Hematopoietic multipotent progenitor cell treated with erythropoietin and hydrocortisone succinate and interleukin-3 and kit ligand, for 6 days (in vitro differentiated cells): ENCODE results near the gene PMFBP1.
"Not testable (repeated sequence)": the region's sequence is repeated elsewhere in the genome, so short reads cannot be mapped to it uniquely, and the experiment has no call there.

ENCODE experiments used
- DNase-seq: peaks from one replicate; pipeline ENCODE4 v3.0.0-alpha.2; 2015

The PMFBP1 gene

DNA sequence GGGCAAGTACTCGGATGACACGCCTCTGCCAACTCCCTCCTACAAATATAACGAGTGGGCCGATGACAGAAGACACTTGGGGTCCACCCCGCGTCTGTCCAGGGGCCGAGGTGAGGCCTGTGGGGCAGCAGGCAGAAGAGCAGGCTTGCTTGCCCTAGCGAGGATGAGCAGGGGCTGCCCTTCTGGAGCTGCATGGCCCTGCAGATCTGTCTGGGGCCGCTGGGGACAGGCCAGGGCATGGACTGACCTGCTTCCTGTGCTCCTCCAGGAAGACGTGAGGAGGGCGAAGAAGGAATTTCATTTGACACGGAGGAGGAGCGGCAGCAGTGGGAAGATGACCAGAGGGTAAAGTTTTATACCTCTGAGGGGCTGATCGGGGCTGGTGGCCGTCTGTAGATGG lies 73.0 kb downstream of the PMFBP1 start:
- DNase-seq: no peak

DNA sequence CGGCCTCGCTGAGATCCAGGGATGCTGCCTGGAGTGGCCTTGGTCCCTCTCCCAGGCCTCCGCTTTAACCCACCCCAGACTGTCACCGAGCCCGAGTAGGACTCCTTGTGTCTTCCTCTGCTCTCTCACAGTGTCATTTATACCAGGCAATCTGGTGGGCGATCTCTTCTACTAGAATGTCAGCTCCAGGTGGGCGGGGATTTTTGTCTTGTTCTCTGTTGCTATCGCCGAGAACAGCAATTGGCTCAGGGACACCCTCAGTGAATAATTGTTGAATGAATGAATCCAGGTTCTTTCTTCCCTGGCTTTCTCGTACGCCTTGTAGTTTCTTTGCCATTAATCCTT lies 77.7 kb downstream of the PMFBP1 start:
- peak; percentile 72 for DNase-seq

DNA sequence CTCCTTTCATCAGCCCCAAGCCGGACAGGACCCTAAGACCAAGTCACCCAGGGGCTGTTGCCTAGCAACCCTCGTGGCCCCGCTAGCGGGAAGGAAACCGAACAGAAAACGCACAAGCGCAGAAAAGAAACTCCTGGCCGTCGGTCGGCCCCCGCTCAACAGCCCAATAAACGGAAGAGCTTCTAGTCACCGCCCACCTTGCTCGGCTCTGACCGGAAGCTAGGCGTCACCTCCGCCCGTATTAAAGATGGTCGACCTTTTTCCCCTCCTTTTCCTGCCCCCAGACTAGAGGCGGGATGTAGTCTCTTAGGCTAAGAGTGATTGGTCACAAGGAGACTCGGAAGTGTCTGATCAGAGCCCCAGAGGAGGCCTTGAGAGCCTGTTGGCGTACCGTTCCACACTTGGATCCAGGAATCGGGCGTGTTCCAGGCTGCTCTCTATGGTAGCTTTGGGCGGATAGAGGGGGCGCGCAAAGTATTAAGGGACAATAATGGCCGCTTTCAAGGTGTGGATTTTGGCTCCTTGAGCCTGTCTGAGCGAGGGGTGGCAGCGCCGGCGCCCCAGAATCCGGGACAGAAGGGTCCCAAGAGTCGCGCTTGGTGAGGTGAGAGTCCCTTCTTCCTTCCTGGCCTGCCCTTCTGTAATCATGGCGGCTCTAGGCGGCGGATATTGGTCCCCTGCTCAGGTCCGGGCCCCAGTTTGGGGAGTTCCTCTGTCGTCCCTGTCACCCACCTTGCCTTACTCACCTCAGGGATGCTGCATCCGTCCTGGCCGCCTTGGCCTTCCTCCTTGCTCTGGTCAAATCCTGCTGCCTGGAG lies 78.3 kb downstream of the PMFBP1 start, which contains the start of the genes DHX38 and TXNL4B:
DHX38 (plus strand) TSS at position 400 of the 818 bp plus-strand sequence. CDS start 2,311 bp downstream, outside the sequence.
TXNL4B (minus strand) TSS at position 173 of the 818 bp plus-strand sequence. CDS start 2,871 bp downstream, outside the sequence.
- peak; percentile 100 for DNase-seq

DNA sequence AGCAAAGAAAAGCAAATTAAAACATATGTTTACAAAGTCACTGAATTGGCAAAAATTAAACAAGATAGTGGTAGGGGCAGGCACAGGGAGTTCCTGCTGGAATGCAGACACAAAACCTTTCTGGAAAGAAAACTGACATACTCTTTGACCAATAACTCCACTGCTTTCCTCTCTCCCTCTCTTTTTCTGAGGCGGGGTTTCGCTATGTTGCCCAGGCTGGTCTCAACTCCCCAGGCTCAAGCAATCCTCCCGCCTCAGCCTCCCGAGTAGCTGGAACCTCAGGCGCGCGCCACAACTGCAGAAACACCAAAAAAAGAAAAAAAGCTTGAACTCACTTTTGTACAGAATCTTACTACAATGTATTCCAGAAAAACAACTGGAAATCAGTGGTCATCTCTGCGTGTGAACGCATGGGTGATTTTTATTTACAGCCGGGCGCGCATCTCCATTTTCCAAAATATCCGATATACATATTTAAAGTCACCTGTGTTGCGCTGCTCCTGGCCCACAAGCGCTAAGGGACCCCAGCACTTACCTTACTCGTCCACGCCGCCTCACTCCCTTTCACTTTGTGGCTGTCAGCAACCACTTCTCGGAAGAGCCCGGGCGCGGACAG lies 79.0 kb downstream of the PMFBP1 start:
- peak; percentile 59 for DNase-seq

DNA sequence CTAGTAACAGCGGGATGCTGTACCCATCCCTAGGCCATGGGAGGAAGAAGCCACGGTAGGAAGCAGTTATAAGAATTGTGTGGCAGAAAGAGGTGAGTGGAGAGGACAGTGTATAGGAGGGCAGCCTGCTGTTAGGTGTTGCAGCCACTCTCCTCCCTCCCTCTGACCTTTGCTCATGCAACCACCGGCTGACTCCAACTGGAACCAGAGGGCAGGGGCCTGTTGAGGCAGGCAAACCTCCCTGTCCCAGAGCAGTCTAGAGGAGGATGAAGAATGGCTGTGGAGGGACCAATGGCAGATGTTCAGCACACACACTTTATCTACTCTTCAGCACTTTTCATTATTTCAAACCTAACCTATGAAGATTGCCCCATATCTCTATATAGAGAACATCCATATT lies 80.7 kb downstream of the PMFBP1 start:
- DNase-seq: no peak

DNA sequence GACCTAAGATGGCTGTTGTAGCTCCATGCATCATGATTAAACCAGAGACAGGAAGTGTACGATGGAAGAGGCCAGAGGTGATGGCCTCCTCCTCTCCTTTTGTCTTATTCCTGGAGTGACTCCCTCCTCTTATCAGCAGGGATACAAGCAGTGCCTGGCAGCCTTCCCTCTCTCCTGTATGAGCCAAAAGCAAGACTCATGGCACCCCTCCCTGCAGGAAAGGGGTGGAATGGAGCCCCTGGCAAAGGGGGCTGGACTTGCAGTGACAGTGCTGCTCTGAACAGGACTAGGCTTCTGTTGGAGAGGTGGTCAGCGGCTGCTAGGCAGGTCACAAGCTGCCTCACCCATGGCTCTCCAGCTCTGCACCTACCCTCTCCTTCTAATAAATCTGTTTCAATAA lies 87.0 kb downstream of the PMFBP1 start:
- no peak for DNase-seq

DNA sequence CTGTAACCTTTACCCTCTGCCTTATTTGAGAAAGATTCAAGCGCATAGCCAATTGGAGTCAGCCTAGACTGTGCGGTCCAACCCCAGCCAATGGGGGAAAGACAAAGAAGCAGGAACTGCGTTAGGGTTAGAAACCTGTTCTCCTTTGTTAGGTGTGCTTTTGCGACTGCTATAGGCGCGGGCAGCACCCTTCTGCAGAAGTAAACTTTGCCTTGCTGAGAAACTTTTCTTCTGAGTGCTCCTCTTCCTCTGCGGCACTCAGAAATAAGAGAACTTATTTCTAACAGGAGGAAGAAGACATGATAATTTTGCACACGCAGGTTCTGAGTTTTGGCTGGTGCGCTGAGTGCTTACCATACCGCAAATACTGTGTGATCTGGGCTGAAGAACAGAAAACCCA lies 87.5 kb downstream of the PMFBP1 start:
- no peak for DNase-seq

DNA sequence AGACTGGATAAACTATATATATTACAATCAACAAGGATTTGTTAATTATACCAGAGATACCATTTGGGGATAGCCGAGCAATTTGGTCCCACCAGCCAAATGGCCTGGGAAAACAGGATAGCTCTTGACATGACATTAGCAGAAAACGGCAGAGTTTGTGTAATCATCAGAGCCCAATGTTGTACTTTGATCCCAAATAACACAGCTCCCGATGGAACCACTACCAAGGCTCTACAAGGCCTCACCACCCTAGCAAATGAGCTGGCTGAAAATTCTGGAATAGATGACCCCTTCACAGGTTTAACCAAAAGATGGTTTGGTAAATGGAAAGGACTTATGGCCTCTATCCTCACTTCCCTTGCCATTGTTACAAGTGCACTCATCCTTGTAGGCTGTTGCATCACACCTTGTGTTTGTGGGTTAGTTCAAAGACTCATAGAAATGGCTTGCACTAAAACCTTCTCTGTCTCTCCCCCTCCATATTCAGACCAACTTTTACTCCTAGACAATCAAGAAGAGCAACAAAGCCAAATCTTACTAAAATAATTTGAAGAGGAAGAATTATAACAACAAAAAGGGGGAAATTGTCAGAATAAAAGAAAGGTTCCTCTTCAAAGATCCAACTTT lies 88.1 kb downstream of the PMFBP1 start:
- DNase-seq: no peak

DNA sequence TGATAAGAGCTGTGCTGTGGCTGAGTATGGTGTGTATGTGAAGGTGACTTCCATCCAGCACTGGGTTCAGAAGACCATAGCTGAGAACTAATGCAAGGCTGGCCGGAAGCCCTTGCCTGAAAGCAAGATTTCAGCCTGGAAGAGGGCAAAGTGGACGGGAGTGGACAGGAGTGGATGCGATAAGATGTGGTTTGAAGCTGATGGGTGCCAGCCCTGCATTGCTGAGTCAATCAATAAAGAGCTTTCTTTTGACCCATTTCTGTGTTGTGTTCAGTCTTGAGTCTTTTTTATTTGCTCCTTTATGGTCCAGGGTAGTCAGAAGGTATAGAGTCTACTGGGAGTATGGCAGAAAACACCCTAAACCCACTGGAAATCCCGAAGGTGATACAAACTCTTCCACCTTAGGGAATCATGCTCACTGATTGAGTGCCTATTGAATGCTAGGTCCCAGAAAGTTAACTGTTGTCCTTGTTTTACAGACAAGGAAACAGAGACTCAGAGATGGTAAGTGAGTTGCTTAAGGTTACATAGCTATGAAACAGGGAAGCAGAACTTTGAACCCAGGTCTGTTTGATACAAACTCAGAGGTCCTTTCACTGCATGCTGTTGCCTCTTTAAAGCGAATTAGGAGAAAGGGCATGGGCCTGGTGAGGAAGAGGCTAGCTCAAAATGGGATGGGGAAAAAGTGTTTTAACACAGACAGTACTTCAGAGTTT lies 94.8 kb downstream of the PMFBP1 start:
- not testable (repeated sequence) for DNase-seq

DNA sequence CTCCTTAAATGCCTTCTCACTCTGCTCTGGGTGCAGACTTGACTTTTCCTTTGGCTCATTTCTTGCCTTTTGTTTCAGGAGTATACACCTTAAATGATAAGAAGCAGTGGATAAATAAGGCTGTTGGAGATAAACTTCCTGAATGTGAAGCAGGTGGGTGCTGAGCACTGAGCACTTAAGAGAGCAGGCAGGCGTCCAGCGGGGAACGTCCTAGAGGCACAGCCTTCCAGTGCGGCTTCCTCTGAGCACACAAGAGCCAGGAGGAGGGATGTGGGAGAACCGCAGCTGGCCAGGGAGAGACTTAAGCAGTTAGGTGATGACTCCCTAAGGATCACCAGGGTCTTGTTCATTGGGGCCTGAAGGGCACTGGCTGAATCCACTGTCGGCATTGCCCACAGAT lies 96.9 kb downstream of the PMFBP1 start:
- DNase-seq: not testable (repeated sequence)

DNA sequence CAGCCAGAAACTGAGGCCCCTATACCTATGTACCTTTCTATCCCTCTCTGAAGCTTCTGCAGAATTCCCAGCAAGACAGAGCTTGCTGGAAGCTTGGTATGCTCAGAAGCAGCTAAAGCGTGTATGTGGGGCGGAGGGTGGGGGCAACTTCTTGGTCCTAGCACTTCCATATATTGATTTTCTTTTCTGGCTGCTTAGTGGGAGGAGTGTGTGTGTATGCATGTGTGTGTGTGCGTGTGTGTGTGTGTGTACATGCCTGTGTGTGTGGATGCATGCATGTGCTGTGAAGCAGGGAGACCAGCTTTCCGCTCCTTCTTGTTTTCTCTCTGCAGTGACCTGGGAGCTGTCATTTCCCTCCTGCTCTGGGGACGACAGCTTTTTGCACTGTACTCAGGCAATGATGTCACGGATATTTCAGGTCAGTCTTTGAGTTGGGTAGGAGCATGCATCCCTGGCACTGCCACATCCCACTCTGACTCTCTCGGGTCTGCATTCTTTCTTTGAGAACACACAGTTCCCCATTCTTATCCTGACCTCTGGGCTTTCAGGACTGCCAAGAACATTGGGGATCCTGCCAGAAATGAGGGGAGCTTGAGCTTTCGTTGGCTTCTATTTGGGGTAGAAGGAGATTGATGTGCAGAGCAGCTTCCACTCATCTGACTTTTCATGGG lies 98.3 kb downstream of the PMFBP1 start:
- no peak for DNase-seq

DNA sequence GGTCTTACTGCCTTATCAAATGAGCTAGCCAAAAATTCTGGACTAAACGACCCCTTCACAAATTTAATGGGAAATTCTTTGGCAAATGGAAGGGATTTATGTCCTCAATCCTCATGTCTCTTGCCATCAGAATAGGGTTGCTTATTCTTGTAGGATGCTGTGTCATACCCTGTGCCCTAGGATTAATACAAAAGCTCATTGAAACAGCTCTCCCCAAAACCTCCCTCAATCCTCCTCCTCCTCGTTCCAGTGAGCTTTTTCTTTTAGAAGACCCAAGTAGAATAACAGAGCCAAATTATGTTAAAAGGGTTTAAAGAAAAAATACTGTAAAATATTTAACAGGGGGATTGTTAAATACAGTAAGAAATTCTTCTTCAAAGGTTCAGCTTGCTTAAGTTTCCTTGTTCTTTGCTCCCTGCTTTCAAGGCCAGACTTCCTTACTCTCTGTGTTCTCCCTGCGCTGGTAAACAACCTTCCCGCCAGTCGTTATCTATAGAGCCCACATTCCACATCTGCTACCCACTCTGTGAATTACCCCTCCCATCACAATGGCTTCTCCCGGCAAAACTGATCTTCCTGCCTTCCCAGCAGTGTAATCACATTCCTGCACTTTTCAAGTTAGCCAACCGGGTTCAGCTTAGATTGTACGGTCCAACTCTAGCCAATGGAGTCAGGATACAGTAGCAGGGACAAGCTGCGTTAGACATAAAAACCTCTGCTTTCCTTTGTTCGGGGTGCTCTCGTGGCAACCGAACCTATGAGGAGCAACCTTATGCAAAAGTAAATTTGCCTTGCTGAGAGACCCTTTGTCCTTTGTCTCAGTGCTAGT lies 99.2 kb downstream of the PMFBP1 start:
- DNase-seq: no peak
